CMK (cell line): ENCODE measurements around the gene FGF18.
"Not testable (repeated sequence)": the region's sequence is repeated elsewhere in the genome, so short reads cannot be mapped to it uniquely, and the experiment has no call there.

ENCODE experiments used
- DNase-seq: peaks from one replicate; pipeline ENCODE4 v3.0.0-alpha.2; 2010; ENCODE audit warnings: low read depth

The FGF18 gene

GRCh38 chr5:171400169-171400568 is 19.3 kb upstream of the FGF18 start:
- no peak for DNase-seq

DNA sequence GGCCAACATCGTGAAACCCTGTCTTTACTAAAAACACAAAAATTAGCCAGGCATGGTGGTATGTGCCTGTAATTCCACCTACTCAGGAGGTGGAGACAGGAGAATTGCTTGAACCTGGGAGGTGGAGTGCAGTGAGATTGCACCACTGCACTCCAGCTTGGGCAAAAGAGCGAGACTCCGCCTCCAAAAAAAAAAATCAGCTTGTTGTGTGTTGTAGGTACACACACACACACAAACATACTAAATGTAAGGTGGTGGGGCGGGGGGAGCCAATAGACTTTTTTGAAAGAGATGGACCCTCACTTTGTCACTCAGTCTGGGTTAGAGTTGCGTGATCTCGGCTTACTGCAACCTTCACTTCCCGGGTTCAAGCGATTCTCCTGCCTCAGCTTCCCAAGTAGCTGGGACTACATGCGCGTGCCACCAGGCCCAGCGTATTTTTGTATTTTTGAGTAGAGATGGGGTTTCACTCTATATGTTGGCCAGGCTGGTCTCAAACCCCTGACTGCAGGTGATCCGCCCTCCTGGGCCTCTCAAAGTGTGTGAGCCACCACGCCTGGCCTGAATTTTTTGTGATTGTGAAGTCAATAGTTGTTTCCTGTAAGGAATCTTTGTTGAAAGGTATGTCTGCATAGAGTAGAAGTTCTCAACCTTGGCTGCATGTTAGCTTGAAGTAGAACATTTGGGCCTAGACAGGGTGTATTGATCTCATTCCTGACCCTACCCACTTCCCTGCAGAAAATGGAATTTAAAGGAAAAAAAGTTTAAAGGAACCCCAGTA is 18.1 kb upstream of the FGF18 start:
- no peak for DNase-seq

- DNase-seq, result not testable (repeated sequence)
These were observed 16.7 kb upstream of the FGF18 start for GRCh38 chr5:171402751-171403150.

DNA sequence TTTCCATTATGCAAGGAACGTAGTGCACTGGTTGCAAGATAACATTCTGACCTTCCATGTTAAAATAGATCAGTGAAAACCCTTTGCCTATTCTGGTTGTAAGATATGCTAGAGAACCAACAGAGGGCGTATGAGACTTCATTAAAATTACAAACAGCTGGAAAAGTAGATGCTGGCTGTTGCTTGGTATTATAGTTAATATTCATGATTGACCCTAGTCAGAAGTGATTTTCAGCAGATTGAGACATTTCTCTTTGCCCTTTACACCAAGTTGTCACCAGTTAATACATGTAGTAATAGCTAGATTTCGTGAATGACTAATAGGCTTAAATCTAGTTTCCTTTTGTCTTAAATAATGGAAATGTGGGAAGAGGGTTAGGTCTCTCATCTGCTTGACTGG is 13.8 kb upstream of the FGF18 start:
- DNase-seq, result no peak

GRCh38 chr5:171407234-171407633 is 12.2 kb upstream of the FGF18 start:
- no peak for DNase-seq

DNA sequence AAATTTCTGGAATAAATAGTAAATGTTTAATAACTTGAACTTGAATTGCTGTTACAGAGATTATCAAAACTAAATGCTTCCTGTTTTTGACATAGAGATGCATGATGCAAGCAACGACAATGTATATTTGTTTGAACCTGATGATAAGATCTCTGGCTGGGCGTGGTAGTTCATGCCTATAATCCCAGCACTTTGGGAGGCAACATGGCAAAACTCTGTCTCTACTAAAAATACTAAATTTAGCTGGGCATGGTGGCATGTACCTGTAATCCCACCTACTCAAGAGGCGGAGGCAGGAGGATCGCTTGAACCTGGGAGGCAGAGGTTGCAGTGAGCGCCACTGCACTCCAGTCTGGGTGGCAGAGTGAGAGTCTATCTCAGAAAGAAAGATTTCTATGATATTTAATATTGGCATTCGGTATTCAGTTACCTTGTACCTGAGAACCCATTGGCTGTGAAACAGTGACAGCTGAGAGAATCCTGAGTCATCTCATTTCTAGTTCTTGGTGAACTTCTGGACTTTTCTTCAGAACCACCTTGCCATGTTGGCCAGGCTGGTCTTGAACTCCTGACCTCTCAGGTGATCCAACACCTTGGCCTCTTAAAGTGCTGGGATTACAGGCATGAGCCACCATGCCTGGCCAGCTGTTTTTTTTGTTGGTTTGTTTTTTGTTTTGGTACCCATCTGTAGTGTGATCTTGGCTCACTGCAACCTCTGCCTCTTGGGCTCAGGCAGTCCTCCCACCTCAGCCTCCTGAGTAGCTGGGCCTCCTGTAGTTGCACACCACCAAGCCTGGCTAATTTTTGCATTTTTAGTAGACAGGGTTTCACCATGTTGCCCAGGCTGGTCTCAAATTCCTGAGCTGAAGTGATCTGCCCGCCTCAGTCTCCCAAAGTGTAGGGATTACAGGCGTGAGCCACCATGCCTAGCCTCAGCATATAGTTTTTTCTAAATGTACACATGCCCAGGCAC is 10.0 kb upstream of the FGF18 start:
- no peak for DNase-seq

GRCh38 chr5:171410181-171410580 is 9.3 kb upstream of the FGF18 start:
- DNase-seq, result no peak

- DNase-seq, result no peak
These were observed 7.3 kb upstream of the FGF18 start for GRCh38 chr5:171412186-171412585.

DNA sequence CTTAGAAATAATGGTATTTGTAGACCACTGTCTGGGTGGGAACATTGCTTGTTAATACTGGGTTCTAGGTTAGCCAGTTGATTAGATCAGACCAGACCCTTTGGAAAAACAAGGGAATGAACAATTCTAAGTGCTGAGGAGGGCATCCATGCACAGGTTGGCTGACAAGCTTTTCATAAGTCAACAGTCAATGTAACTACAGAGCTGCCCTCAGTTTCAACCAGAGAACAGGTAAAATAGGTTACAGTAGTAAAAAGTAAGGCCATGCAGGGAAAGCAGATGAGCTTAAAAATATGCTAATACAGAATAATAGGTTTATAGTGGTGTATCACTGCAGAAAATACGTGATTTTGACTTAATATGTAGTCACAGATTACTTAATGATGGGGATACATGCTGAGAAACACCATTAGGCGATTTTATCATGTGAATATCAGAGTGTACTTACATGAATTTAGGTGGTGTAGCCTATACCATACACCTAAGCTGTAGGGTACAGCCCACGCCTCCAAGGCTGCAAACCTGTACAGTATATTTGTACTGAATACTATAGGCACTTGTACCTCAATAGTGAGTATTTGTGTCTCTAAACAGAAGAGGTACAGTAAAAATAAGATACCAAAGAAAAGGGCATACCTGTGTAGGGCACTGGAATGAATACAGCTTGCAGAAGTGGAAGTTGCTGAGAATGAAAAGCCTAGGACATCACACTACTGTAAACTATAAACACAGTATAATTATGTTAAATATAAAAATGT is 6.1 kb upstream of the FGF18 start:
- DNase-seq, result no peak

DNA sequence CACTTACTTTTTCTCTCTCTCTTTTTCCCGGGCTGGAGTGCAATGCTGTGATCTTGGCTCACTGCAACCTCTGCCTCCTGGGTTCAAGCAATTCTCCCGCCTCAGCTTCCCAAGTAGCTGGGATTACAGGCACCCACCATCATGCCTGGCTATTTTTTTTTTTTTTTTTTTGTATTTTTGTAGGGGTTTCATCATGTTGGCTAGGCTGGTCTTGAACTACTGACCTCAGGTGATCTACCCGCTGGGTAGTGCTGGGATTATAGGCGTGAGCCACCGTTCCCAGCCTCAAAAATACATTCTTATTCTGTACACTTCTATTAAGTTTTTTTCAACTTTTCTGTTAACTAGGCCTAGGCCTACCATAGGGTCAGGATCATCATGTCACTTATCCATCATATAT is 5.5 kb upstream of the FGF18 start:
- DNase-seq, result not testable (repeated sequence)

DNA sequence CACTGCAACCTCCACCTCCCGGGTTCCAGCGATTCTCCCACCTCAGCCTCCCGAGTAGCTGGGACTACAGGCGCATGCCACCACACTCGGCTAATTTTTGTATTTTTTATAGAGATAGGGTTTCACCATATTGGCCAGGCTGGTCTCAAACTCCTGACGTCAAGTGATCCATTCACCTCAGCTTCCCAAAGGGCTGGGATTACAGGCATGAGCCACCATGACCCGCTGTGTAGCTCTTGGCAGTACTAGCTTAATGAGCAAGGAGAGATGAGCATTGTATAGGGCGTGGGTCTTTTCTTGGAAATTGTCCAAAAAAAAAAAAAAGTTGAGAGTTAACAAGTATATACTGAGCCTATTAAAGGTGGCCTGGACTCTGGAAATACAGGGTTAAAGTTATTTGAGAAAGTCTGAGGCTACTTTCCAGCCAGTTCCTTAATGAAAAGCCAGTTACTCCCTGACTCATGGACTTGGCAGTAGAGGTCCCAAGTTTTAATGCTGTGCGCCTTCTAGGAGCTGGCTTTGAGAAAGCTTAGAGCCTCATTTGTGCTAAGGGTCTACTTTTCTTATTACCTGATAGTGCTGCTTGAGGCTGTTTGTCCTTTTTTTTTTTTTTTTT is 4.2 kb upstream of the FGF18 start:
- no peak for DNase-seq

- no peak for DNase-seq
These were observed 3.0 kb upstream of the FGF18 start for GRCh38 chr5:171416160-171417049.

DNA sequence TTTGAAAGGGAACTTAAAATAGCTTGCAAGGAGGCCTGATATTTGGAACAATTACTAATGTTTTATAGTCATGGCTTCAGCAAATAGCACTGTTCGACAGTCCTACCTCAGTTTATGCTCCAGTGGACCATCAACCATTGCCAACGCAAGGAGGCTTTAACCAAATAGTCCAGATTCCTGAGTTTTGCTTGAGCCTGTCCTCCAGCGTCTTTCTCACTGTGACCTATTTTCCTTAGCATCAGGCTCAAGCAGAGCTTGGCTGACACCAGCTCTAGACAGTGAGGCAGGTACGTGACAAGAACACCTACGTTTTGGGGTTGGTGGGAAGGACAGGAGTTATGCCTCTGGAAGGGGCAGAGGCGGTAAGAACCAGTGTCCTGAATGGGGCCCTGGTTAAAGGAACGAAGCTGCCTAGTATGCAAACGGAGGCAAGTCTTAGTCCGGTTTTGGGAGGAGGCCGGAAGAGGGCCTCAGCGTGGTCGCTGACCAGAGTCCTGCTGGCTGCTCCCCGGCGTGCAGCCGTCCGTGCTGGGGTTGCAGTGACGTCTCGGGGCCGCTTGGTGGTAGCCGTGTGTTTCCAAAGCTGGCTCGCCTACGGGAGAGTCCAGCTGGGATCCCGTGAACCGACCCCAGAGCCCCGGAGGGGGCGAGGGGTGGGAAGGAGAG is 998 bp upstream of the FGF18 start:
- DNase-seq, result no peak

- DNase-seq, result no peak
These were observed 412 bp downstream of the FGF18 start for GRCh38 chr5:171419688-171420430.

GRCh38 chr5:171420431-171421241 is 1.2 kb downstream of the FGF18 start:
- DNase-seq, result no peak

- DNase-seq, result no peak
These were observed 2.1 kb downstream of the FGF18 start for GRCh38 chr5:171421331-171422262.

- DNase-seq, result no peak
These were observed 3.0 kb downstream of the FGF18 start for GRCh38 chr5:171422495-171422894.
